Measurements from ENCODE around the gene SMYD3. TPM values are rescaled to one million over a fixed set of nuclear protein-coding genes. Genes with fewer than 3 reads are reported as not detected.

SMYD3 gene
- total and polyA plus RNA-seq, 9 donors, result 10.8 to 24.0 (median 13.7) TPM

DNA sequence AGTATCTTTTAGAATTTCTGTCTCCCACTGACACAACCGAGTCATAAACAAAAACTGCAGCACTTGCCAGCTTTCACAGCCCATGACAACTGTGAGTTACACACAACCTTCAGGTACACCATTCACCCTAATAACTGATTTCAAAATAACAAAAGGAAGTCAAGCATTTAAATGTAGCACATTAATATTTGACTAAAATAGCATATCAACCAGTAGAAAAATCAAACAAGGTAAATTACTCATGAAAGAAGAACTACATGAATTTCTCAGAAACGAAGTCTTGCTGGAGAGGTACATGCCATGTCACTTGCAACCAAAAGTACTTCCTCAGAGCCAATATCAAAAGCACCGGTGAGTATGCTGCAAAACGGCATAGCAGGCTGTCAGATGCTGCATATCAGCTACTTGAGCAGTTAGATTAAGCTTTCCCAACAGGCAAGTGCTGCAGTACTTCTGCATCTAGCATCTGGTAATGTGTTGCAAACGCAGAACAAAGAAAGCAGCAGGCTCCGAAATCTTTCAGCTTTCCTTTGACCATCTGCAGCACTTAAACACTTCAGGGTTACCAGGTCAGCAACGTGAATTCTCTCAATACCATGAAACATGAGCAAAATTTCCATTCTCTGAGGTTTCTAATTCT is 223.2 kb downstream of the SMYD3 start:
- Histone ChIP-seq H3K4me1 (ENCODE audit: insufficient read depth) (no peaks in the 10 kb centered on the region), H3K9me3 (no peaks in the 10 kb centered on the region), H3K36me3 (no peaks in the 10 kb centered on the region), H3K27ac (no peak overlapping the region), H3K27me3 (no peaks in the 10 kb centered on the region), H3K4me3 (no peak overlapping the region)
- WGBS, 3 donors, result 70 to 73% (median 71%) methylated on average over 7 of the region's 7 CpGs
- DNase-seq, result no peak
- intact Hi-C loops (cut with DNase I), result no loop called here
- TF ChIP-seq POLR2A (IDR thresholded peaks at IDR 0.05), result no peak

DNA sequence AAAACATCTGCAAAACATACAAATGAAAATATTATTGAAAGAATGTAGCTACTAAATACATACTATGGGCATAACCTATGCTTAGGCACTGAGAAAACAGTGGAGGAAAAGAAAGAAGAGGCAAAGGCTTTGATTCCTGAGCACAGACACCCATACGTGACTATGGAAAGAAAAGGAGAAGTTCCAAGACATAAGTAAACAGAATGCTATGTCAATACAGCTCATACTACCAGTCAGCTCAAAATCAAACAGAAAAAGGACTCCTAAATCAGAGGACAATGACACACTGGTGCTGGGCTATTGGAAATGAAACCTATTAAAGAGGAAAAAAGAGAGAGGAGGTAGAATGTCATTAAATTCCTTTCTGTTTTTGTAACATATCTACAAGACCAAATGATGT is 225.4 kb downstream of the SMYD3 start:
- H3K27ac ChIP-seq, result no peak overlapping the region
- H3K36me3 ChIP-seq, result no peaks in the 10 kb centered on the region
- H3K27me3 ChIP-seq, result no peaks in the 10 kb centered on the region
- no peak overlapping the region for H3K4me3 ChIP-seq
- WGBS, 3 donors, result 79 to 94% (median 84%) methylated on average over 1 of the region's 1 CpG
- TF ChIP-seq CTCF (IDR thresholded peaks at IDR 0.05), result no peak
- no peak for TF ChIP-seq EP300 (IDR thresholded peaks at IDR 0.05)
- TF ChIP-seq POLR2A (IDR thresholded peaks at IDR 0.05), result no peak
- H3K4me1 ChIP-seq (ENCODE audit: insufficient read depth), result no peaks in the 10 kb centered on the region
- intact Hi-C loops (cut with DNase I), result no loop called here
- no peak for DNase-seq
- H3K9me3 ChIP-seq, result no peaks in the 10 kb centered on the region

DNA sequence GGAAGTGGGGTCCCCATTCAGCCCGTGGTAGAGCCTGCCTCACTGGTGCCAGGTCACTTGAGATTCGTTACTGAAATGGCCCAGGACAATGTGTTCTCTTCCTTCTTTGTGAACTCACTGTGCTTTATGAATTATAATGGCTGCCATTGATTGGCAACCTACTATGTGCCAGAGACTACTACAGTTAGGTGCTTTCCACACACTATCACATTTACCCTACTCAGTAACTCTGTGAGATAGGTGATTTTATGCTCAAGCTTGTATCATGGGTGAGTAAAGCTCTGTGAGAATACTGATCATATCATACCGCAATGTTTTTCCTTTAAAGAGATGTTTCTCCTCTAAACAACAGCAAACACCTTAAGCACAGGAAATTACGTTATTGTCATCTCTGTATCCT is 225.9 kb downstream of the SMYD3 start:
- no peak overlapping the region for H3K27ac ChIP-seq
- no peaks in the 10 kb centered on the region for H3K4me1 ChIP-seq (ENCODE audit: insufficient read depth)
- DNase-seq, result no peak
- intact Hi-C loops (cut with DNase I), result no loop called here
- no peaks in the 10 kb centered on the region for H3K27me3 ChIP-seq
- H3K4me3 ChIP-seq, result no peak overlapping the region
- WGBS, 3 donors, result 86 to 91% (median 90%) methylated on average over 4 of the region's 4 CpGs
- no peaks in the 10 kb centered on the region for H3K9me3 ChIP-seq
- no peaks in the 10 kb centered on the region for H3K36me3 ChIP-seq
- TF ChIP-seq POLR2A (IDR thresholded peaks at IDR 0.05), result no peak
- TF ChIP-seq EP300 (IDR thresholded peaks at IDR 0.05), result no peak
- TF ChIP-seq CTCF (IDR thresholded peaks at IDR 0.05), result no peak

GRCh38 chr1:246280551-246280950 is 226.5 kb downstream of the SMYD3 start:
- H3K27me3 ChIP-seq, result no peaks in the 10 kb centered on the region
- H3K4me3 ChIP-seq, result no peak overlapping the region
- no peak overlapping the region for H3K27ac ChIP-seq
- whole genome bisulfite sequencing, 3 donors, result 84 to 89% (median 88%) methylated on average over 3 of the region's 3 CpGs
- TF ChIP-seq POLR2A (IDR thresholded peaks at IDR 0.05) (no peak), CTCF (IDR thresholded peaks at IDR 0.05) (no peak), EP300 (IDR thresholded peaks at IDR 0.05) (no peak)
- DNase-seq, result no peak
- H3K4me1 ChIP-seq (ENCODE audit: insufficient read depth), result no peaks in the 10 kb centered on the region
- intact Hi-C loops (cut with DNase I), result no loop called here
- no peaks in the 10 kb centered on the region for H3K9me3 ChIP-seq
- no peaks in the 10 kb centered on the region for H3K36me3 ChIP-seq

DNA sequence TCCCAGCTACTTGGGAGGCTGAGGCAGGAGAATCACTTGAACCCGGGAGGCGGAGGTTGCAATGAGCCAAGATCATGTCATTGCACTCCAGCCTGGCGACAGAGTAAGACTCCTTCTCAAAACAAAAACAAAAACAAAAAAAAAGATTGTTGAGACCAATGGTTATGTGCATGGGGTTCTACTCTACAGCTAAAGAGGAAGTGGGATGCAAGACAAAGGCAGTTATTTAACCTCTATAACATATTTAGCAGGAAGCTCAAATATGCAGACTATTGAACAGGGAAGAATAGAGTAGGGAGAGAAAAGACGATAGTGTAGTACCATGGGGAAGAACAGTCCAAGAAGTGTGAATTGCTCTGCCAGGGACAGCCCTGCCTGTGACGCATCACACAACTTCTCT is 227.7 kb downstream of the SMYD3 start:
- Histone ChIP-seq H3K4me1 (ENCODE audit: insufficient read depth) (no peaks in the 10 kb centered on the region), H3K4me3 (no peak overlapping the region), H3K27me3 (no peaks in the 10 kb centered on the region), H3K36me3 (no peaks in the 10 kb centered on the region), H3K9me3 (no peaks in the 10 kb centered on the region), H3K27ac (no peak overlapping the region)
- TF ChIP-seq CTCF (IDR thresholded peaks at IDR 0.05) (no peak), EP300 (IDR thresholded peaks at IDR 0.05) (no peak), POLR2A (IDR thresholded peaks at IDR 0.05) (no peak)
- intact Hi-C loops (cut with DNase I), result no loop called here
- no peak for DNase-seq
- WGBS, 3 donors, result 96% methylated on average over 5 of the region's 5 CpGs
